HCT116 (cell line): ENCODE data around the gene PIGN. TPM values are rescaled to one million over a fixed set of nuclear protein-coding genes. Genes with fewer than 3 reads are reported as not detected.

Source experiments
- ATAC-seq: fragments of 200-7000 bp; cut with Tn5 transposase; 2 replicates; pipeline ENCODE4 v1.9.1; 2020; ENCODE audit warnings: mild to moderate bottlenecking, moderate library complexity
- BruUV-seq: library from RNA; stranded (reverse); fragments of 400-500 nt; replicated peaks from 2 replicates; lab custom pipeline; 2021; lab: Mats Ljungman, UMichigan
- CTCF ChIA-PET: fragments of 300-600 bp; sonication (Branson Sonifier 250); formaldehyde crosslinking; loops from one replicate; lab custom pipeline; 2021; ENCODE audit warnings: antibody characterized with exemption; lab: Charles Lee
- POLR2A ChIA-PET: fragments of 300-600, 350-600 bp; sonication (Branson Sonifier 250); formaldehyde crosslinking; loops from one replicate; lab custom pipeline; 2021; ENCODE audit warnings: antibody characterized with exemption; lab: Charles Lee
- RAD21 ChIA-PET, 2 experiments: fragments of 300-600 bp; sonication (Branson Sonifier 250); formaldehyde crosslinking; loops; one replicate each; lab custom pipeline; 2023; ENCODE audit warnings: low total read pairs in 2 of 2; ENCODE audit not compliant: uncharacterized antibody in 2 of 2, unreplicated experiment in 2 of 2, low non-redundant PET in 1 of 2; lab: Charles Lee
- DNase-seq: peaks from one replicate; pipeline ENCODE4 v3.0.0-alpha.2; 2010; ENCODE audit warnings: low read depth, low spot score
- H2AFZ ChIP-seq: fragments of 200-600 bp; shearing (Covaris generic), sonication (generic); 2 replicates; pipeline ENCODE4 v1.6.1; 2017; ENCODE audit warnings: low read depth, mixed run types, mixed read lengths, antibody characterized with exemption, low read length; ENCODE audit not compliant: poor library complexity, severe bottlenecking
- H3K27ac ChIP-seq: 2 replicates; pipeline ENCODE4 v1.5.1; 2012; ENCODE audit warnings: low read depth, low read length
- H3K27me3 ChIP-seq: fragments of 200-600 bp; sonication (generic); 2 replicates; pipeline ENCODE4 v1.6.1; 2016; ENCODE audit warnings: mixed run types, low read length, mixed read lengths; ENCODE audit not compliant: insufficient read depth
- H3K36me3 ChIP-seq, 2 experiments: fragments of 200-500 bp in 1 of 2; fragments of 200-600 bp in 1 of 2; sonication (Bioruptor generic) in 1 of 2; sonication (generic) in 1 of 2; 2 replicates each; pipeline versions ENCODE4 v1.5.1 to v1.6.1; 2014 to 2016; ENCODE audit warnings: low read length in 2 of 2, inconsistent platforms in 1 of 2, mixed read lengths in 1 of 2, mixed run types in 1 of 2; ENCODE audit not compliant: insufficient read depth in 2 of 2, control insufficient read depth in 1 of 2
- H3K4me1 ChIP-seq, 2 experiments: fragments of 200-600 bp in 1 of 2; sonication (generic) in 1 of 2; 2 replicates each; pipeline versions ENCODE4 v1.5.1 to v1.6.1; 2012 to 2017; ENCODE audit warnings: low read length in 2 of 2, inconsistent platforms in 1 of 2, mild to moderate bottlenecking in 1 of 2, mixed read lengths in 1 of 2, mixed run types in 1 of 2, moderate library complexity in 1 of 2; ENCODE audit not compliant: insufficient read depth in 2 of 2, control insufficient read depth in 1 of 2
- H3K4me2 ChIP-seq: fragments of 200-600 bp; sonication (generic); 2 replicates; pipeline ENCODE4 v1.6.1; 2017; ENCODE audit warnings: mixed run types, low read length, mixed read lengths
- H3K4me3 ChIP-seq, 2 experiments: fragments of 200-600 bp in 1 of 2; sonication (generic) in 1 of 2; replicated peaks in 1 of 2; 2 replicates each; pipeline ENCODE4 v1.5.1; 2011 to 2016; ENCODE audit warnings: low read length in 2 of 2, control low read depth in 1 of 2, low read depth in 1 of 2, mild to moderate bottlenecking in 1 of 2, mixed read lengths in 1 of 2, mixed run types in 1 of 2
- H3K79me2 ChIP-seq: fragments of 200-600 bp; sonication (generic); 2 replicates; pipeline ENCODE4 v1.6.1; 2017; ENCODE audit warnings: mild to moderate bottlenecking, mixed run types, low read length, moderate library complexity, mixed read lengths; ENCODE audit not compliant: insufficient read depth
- H3K9ac ChIP-seq: fragments of 200-600 bp; sonication (generic); 2 replicates; pipeline ENCODE4 v1.6.1; 2016; ENCODE audit warnings: low read length, mixed read lengths
- H3K9me2 ChIP-seq: fragments of 200-600 bp; sonication (generic), shearing (Covaris generic); 2 replicates; pipeline ENCODE4 v1.6.1; 2017; ENCODE audit warnings: mixed run types, mild to moderate bottlenecking, moderate library complexity; ENCODE audit not compliant: insufficient read depth
- H3K9me3 ChIP-seq, 2 experiments: fragments of 200-500 bp in 1 of 2; fragments of 200-600 bp in 1 of 2; sonication (Bioruptor generic) in 1 of 2; sonication (generic) in 1 of 2; 2 replicates each; pipeline ENCODE4 v1.6.1; 2014 to 2017; ENCODE audit warnings: low read length in 2 of 2, mixed read lengths in 2 of 2, inconsistent platforms in 1 of 2, low read depth in 1 of 2, mild to moderate bottlenecking in 1 of 2, mixed run types in 1 of 2, moderate library complexity in 1 of 2; ENCODE audit not compliant: control insufficient read depth in 1 of 2, insufficient read depth in 1 of 2
- H4K20me1 ChIP-seq: fragments of 200-600 bp; sonication (generic), shearing (Covaris generic); 2 replicates; pipeline ENCODE4 v1.6.1; 2017; ENCODE audit warnings: mixed run types, mild to moderate bottlenecking, moderate library complexity; ENCODE audit not compliant: insufficient read depth
- POLR2AphosphoS5 ChIP-seq: IDR thresholded peaks from 2 replicates; pipeline ENCODE4 v1.6.1; 2011; ENCODE audit warnings: mild to moderate bottlenecking, low read depth, low read length, moderate library complexity
- intact Hi-C: fragments of 100-400 bp; cut with micrococcal nuclease; formaldehyde crosslinking; loops from 2 replicates; pipeline ENCODE4 v1.10.0; 2022
- total RNA-seq: library from RNA; stranded (reverse); gene quantifications from one replicate; pipeline ENCODE4 v1.2.1, GENCODE V29; 2021; ENCODE audit not compliant: unreplicated experiment
- TF ChIP-seq, protein P1 (sequence below): IDR thresholded peaks from 2 replicates; pipeline ENCODE4 v1.6.1; 2012
- TF ChIP-seq, protein P2 (sequence below): IDR thresholded peaks from 2 replicates; pipeline ENCODE4 v1.6.1; 2012; ENCODE audit warnings: low read depth

Gene PIGN
- total RNA-seq, 1 experiment from 2014 or later: 12.2 TPM

DNA sequence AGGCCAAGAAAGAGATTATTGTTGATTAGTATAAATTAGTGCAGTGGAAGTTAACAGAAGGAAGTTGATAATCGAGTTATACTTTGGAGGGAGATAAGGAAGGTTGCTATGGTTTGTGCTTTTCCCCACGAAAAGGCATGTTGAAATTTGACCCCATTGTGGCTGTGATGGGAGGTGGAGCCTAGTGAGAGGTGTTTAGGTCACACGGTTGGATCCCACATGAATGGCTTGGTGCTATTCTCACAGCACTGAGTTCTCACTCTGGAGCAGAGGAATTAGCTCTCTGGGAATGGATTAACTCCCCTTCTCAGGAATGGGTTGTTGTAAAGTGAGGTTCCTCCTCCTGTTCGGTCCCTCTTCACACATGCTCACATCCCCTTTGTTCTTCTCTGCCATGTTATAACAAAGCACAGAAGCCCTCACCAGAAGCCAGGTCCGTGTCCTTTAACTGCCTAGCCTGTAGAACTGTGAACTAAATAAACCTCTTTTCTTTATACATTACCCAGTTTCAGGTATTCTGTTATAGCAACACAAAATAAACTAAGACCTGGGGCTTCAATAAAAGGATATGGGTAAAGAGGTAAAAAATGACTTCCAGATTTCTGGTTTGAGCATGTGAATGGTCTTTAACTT lies 21.9 kb downstream of the PIGN start:
- ChIA-PET RAD21 (no interaction called here), POLR2A (no interaction called here)
- TF ChIP-seq, protein P1, sequence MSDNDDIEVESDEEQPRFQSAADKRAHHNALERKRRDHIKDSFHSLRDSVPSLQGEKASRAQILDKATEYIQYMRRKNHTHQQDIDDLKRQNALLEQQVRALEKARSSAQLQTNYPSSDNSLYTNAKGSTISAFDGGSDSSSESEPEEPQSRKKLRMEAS: no peak
- TF ChIP-seq, protein P2, sequence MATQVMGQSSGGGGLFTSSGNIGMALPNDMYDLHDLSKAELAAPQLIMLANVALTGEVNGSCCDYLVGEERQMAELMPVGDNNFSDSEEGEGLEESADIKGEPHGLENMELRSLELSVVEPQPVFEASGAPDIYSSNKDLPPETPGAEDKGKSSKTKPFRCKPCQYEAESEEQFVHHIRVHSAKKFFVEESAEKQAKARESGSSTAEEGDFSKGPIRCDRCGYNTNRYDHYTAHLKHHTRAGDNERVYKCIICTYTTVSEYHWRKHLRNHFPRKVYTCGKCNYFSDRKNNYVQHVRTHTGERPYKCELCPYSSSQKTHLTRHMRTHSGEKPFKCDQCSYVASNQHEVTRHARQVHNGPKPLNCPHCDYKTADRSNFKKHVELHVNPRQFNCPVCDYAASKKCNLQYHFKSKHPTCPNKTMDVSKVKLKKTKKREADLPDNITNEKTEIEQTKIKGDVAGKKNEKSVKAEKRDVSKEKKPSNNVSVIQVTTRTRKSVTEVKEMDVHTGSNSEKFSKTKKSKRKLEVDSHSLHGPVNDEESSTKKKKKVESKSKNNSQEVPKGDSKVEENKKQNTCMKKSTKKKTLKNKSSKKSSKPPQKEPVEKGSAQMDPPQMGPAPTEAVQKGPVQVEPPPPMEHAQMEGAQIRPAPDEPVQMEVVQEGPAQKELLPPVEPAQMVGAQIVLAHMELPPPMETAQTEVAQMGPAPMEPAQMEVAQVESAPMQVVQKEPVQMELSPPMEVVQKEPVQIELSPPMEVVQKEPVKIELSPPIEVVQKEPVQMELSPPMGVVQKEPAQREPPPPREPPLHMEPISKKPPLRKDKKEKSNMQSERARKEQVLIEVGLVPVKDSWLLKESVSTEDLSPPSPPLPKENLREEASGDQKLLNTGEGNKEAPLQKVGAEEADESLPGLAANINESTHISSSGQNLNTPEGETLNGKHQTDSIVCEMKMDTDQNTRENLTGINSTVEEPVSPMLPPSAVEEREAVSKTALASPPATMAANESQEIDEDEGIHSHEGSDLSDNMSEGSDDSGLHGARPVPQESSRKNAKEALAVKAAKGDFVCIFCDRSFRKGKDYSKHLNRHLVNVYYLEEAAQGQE: no peak
- TF ChIP-seq, all 23 proteins: peak for 0
- H3K9me3 ChIP-seq: 0 out of 4 replicates have a peak, but pooled peaks cover 0 to 5% of the 10 kb centered on the region in 2 experiments
- ATAC-seq: no peak
- H3K4me1 ChIP-seq: no peaks in the 10 kb centered on the region
- no TSS peak for BruUV-seq
- no peak overlapping the region for H3K4me2 ChIP-seq
- H3K9ac ChIP-seq: no peak overlapping the region
- no peaks in the 10 kb centered on the region for H3K79me2 ChIP-seq
- no peaks in the 10 kb centered on the region for H4K20me1 ChIP-seq
- no peak for DNase-seq
- no peaks in the 10 kb centered on the region for H3K36me3 ChIP-seq
- H3K27ac ChIP-seq: no peak overlapping the region
- no peak overlapping the region for H2AFZ ChIP-seq
- no peaks in the 10 kb centered on the region for H3K27me3 ChIP-seq
- no peak overlapping the region for H3K4me3 ChIP-seq
- CTCF ChIA-PET: no interaction called here
- intact Hi-C loops: no loop called here
- no peaks in the 10 kb centered on the region for H3K9me2 ChIP-seq

DNA sequence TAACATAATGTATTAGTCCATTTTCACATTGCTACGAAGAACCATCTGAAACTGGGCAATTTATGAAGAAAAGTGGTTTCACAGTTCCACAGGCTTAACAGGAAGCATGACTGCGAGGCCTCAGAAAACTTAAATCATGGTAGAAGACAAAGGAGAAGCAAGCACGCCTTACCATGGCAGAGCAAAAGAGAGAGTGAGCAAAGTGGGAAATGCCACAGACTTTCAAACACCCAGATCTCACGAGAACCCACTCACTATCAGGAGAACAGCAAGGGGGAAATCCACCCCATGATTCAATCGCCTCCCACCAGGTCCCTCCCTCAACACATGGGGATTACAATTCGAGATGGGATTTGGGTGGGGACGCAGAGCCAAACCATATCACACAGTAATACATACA lies 22.5 kb downstream of the PIGN start:
- Histone ChIP-seq H4K20me1 (no peaks in the 10 kb centered on the region), H3K27ac (no peak overlapping the region), H3K79me2 (no peaks in the 10 kb centered on the region), H3K4me1 (no peaks in the 10 kb centered on the region), H3K9me2 (no peaks in the 10 kb centered on the region), H3K9me3 (0 out of 4 replicates have a peak, but pooled peaks cover 0 to 5% of the 10 kb centered on the region in 2 experiments), H3K4me3 (no peak overlapping the region), H3K36me3 (no peaks in the 10 kb centered on the region), H2AFZ (no peak overlapping the region), H3K9ac (no peak overlapping the region), H3K4me2 (no peak overlapping the region), H3K27me3 (no peaks in the 10 kb centered on the region)
- no peak for TF ChIP-seq POLR2AphosphoS5
- TF ChIP-seq, protein P1: no peak
- ATAC-seq (no peak), DNase-seq (no peak)
- ChIA-PET POLR2A (no interaction called here), RAD21 (no interaction called here), CTCF (no interaction called here)
- intact Hi-C loops: no loop called here
- BruUV-seq: no TSS peak
